Ovary (tissue), 3 donors: ENCODE results near the gene LGALSL.

Experiments
- POLR2A ChIP-seq: fragments of 450-650 bp; IDR thresholded peaks from one replicate; pipeline ENCODE4 v1.6.1; 2017; ENCODE audit warnings: antibody characterized with exemption, mild to moderate bottlenecking, moderate library complexity
- TF ChIP-seq, protein P1 (sequence below), 3 donors: fragments of 450-650 bp in 2 of 3; fragments of 200-600 bp in 1 of 3; IDR thresholded peaks; one replicate each; pipeline versions ENCODE4 v1.5.1 to v1.8.0; 2016 to 2022; ENCODE audit warnings: antibody characterized with exemption in 3 of 3, mild to moderate bottlenecking in 1 of 3
- donor health status: DM: no; HTN: no; CAD: no.

DNA sequence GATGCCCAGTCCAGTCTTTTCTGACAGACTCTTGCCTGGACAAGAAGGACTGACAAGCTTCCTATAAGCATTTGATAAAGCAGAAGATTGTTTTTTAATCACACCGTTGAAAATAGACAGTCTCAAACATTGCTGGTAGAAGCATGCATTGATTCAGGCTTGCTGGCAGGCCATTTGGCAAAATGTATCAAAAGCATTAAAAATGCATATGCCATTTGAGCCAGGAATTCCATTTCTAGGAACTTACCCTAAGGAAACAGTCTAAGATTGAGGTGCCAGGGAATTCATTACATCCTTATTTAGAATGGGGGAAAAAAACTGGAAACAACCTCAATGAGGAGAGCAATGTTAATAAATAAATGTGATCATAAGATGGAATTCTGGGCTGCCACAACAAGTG, 20.7 kb downstream of the LGALSL start:
- TF ChIP-seq POLR2A: no peak
- TF ChIP-seq, protein P1, sequence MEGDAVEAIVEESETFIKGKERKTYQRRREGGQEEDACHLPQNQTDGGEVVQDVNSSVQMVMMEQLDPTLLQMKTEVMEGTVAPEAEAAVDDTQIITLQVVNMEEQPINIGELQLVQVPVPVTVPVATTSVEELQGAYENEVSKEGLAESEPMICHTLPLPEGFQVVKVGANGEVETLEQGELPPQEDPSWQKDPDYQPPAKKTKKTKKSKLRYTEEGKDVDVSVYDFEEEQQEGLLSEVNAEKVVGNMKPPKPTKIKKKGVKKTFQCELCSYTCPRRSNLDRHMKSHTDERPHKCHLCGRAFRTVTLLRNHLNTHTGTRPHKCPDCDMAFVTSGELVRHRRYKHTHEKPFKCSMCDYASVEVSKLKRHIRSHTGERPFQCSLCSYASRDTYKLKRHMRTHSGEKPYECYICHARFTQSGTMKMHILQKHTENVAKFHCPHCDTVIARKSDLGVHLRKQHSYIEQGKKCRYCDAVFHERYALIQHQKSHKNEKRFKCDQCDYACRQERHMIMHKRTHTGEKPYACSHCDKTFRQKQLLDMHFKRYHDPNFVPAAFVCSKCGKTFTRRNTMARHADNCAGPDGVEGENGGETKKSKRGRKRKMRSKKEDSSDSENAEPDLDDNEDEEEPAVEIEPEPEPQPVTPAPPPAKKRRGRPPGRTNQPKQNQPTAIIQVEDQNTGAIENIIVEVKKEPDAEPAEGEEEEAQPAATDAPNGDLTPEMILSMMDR (IDR thresholded peaks at IDR 0.05): no peak
